Endothelial cell (in vitro differentiated cells): Measurements from ENCODE around the gene BLMH. TPM values are rescaled to one million over a fixed set of nuclear protein-coding genes. Genes with fewer than 3 reads are reported as not detected.

Experiments
- DNase-seq: peaks from one replicate; pipeline ENCODE4 v3.0.0; 2021; ENCODE audit warnings: low spot score
- H3K27ac Mint-ChIP-seq: one replicate; pipeline ENCODE4 v1.8.0; 2021; ENCODE audit warnings: mixed read lengths, inconsistent platforms; ENCODE audit not compliant: unreplicated experiment
- H3K27me3 Mint-ChIP-seq: one replicate; pipeline ENCODE4 v1.8.0; 2021; ENCODE audit warnings: mild to moderate bottlenecking, moderate library complexity, mixed read lengths, inconsistent platforms; ENCODE audit not compliant: unreplicated experiment
- H3K36me3 Mint-ChIP-seq: one replicate; pipeline ENCODE4 v1.8.0; 2021; ENCODE audit warnings: mild to moderate bottlenecking, low read depth, mixed read lengths, inconsistent platforms; ENCODE audit not compliant: unreplicated experiment
- H3K4me1 Mint-ChIP-seq: one replicate; pipeline ENCODE4 v1.8.0; 2021; ENCODE audit warnings: mild to moderate bottlenecking, mixed read lengths, inconsistent platforms; ENCODE audit not compliant: unreplicated experiment
- H3K4me3 Mint-ChIP-seq: one replicate; pipeline ENCODE4 v1.8.0; 2021; ENCODE audit warnings: mild to moderate bottlenecking, mixed read lengths, inconsistent platforms; ENCODE audit not compliant: unreplicated experiment
- H3K9me3 Mint-ChIP-seq: one replicate; pipeline ENCODE4 v1.8.0; 2021; ENCODE audit warnings: mixed read lengths, inconsistent platforms; ENCODE audit not compliant: unreplicated experiment
- total RNA-seq: library from RNA; stranded (reverse); fragmentation: NEBNext Ultra II Directional; extraction: Animal tissue kit (Norgen Biotek cat#: 25700); gene quantifications from one replicate; pipeline ENCODE4 v1.2.1, GENCODE V29; 2021; ENCODE audit not compliant: unreplicated experiment
- TF ChIP-seq, protein P1 (sequence below): fragments of 200-600 bp; sonication (generic); IDR thresholded peaks from one replicate; pipeline ENCODE4 v1.5.0; 2021; ENCODE audit warnings: antibody characterized with exemption; ENCODE audit not compliant: unreplicated experiment

The BLMH gene
- total RNA-seq, 1 donor from 2014 or later, result 150 TPM

GRCh38 chr17:30212750-30213149 lies 79.0 kb downstream of the BLMH start:
- H3K9me3 Mint-ChIP-seq, result no peaks in the 10 kb centered on the region
- no peaks in the 10 kb centered on the region for H3K36me3 Mint-ChIP-seq
- DNase-seq, result no peak
- H3K4me3 Mint-ChIP-seq, result no peak overlapping the region
- no peaks in the 10 kb centered on the region for H3K4me1 Mint-ChIP-seq
- H3K27ac Mint-ChIP-seq, result no peak overlapping the region
- peaks cover 6% of the 10 kb centered on the region for H3K27me3 Mint-ChIP-seq
- TF ChIP-seq, protein P1, sequence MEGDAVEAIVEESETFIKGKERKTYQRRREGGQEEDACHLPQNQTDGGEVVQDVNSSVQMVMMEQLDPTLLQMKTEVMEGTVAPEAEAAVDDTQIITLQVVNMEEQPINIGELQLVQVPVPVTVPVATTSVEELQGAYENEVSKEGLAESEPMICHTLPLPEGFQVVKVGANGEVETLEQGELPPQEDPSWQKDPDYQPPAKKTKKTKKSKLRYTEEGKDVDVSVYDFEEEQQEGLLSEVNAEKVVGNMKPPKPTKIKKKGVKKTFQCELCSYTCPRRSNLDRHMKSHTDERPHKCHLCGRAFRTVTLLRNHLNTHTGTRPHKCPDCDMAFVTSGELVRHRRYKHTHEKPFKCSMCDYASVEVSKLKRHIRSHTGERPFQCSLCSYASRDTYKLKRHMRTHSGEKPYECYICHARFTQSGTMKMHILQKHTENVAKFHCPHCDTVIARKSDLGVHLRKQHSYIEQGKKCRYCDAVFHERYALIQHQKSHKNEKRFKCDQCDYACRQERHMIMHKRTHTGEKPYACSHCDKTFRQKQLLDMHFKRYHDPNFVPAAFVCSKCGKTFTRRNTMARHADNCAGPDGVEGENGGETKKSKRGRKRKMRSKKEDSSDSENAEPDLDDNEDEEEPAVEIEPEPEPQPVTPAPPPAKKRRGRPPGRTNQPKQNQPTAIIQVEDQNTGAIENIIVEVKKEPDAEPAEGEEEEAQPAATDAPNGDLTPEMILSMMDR, result no peak

- TF ChIP-seq, protein P1, result no peak
- Mint-ChIP-seq H3K27ac (no peak overlapping the region), H3K27me3 (peaks cover 5% of the 10 kb centered on the region), H3K9me3 (no peaks in the 10 kb centered on the region), H3K4me3 (no peak overlapping the region), H3K36me3 (no peaks in the 10 kb centered on the region), H3K4me1 (no peaks in the 10 kb centered on the region)
- DNase-seq, result no peak
Observed at GRCh38 chr17:30211371-30211770, 80.4 kb downstream of the BLMH start.

- H3K27ac Mint-ChIP-seq, result no peak overlapping the region
- H3K4me3 Mint-ChIP-seq, result no peak overlapping the region
- no peaks in the 10 kb centered on the region for H3K36me3 Mint-ChIP-seq
- H3K9me3 Mint-ChIP-seq, result no peaks in the 10 kb centered on the region
- no peak for DNase-seq
- TF ChIP-seq, protein P1, result no peak
- no peaks in the 10 kb centered on the region for H3K4me1 Mint-ChIP-seq
- H3K27me3 Mint-ChIP-seq, result peaks cover 5% of the 10 kb centered on the region
Observed at GRCh38 chr17:30210901-30211300, 80.8 kb downstream of the BLMH start.

GRCh38 chr17:30210366-30210765 lies 81.4 kb downstream of the BLMH start:
- Mint-ChIP-seq H3K4me1 (no peaks in the 10 kb centered on the region), H3K36me3 (no peaks in the 10 kb centered on the region), H3K9me3 (no peaks in the 10 kb centered on the region), H3K27me3 (peaks cover 5% of the 10 kb centered on the region), H3K27ac (no peak overlapping the region), H3K4me3 (no peak overlapping the region)
- no peak for DNase-seq
- TF ChIP-seq, protein P1, result no peak

- Mint-ChIP-seq H3K27ac (no peak overlapping the region), H3K36me3 (no peaks in the 10 kb centered on the region), H3K9me3 (no peaks in the 10 kb centered on the region), H3K27me3 (peaks cover 5% of the 10 kb centered on the region), H3K4me3 (no peak overlapping the region), H3K4me1 (no peaks in the 10 kb centered on the region)
- TF ChIP-seq, protein P1, result no peak
- no peak for DNase-seq
Observed at GRCh38 chr17:30209930-30210329, 81.8 kb downstream of the BLMH start.
